Pancreas (tissue), 10 donors: ENCODE results near the gene TMEM143. TPM values are rescaled to one million over a fixed set of nuclear protein-coding genes. Genes with fewer than 3 reads are reported as not detected.
"Not testable (repeated sequence)": the region's sequence is repeated elsewhere in the genome, so short reads cannot be mapped to it uniquely, and the experiment has no call there.

ENCODE experiments used
- ATAC-seq, 4 donors: fragments of 200-7000 bp; cut with Tn5 transposase; one replicate each; pipeline versions ENCODE4 v1.8.0 to v1.9.1; 2020; ENCODE audit warnings: mild to moderate bottlenecking in 4 of 4, moderate library complexity in 4 of 4
- DNase-seq, 6 donors: peaks; one replicate each; pipeline ENCODE4 v3.0.0-alpha.2; 2020
- FAIRE-seq: peaks from 2 replicates; lab custom pipeline; 2012; peaks lifted over from hg19 to GRCh38; lab: Jason Lieb, UNC
- H3K27ac ChIP-seq, 4 donors: fragments of 200-600 bp; sonication (generic); 1 replicate in 3 of 4; 2 replicates in 1 of 4; pipeline versions ENCODE4 v1.5.0 to v1.8.0; 2020
- H3K27me3 ChIP-seq, 4 donors: fragments of 200-600 bp; one replicate each; pipeline ENCODE4 v1.8.0; 2021
- H3K36me3 ChIP-seq, 3 donors: fragments of 200-600 bp; sonication (generic) in 1 of 3; one replicate each; pipeline versions ENCODE4 v1.5.0 to v1.8.0; 2020 to 2021
- H3K4me1 ChIP-seq, 3 donors: fragments of 200-600 bp; one replicate each; pipeline ENCODE4 v1.8.0; 2021
- H3K4me3 ChIP-seq, 4 donors: fragments of 200-600 bp; sonication (generic) in 2 of 4; one replicate each; pipeline versions ENCODE4 v1.5.0 to v1.8.0; 2020 to 2021
- H3K9me3 ChIP-seq, 4 donors: fragments of 200-600 bp; one replicate each; pipeline ENCODE4 v1.8.0; 2021
- CTCF ChIP-seq, 4 donors: fragments of 200-600 bp; sonication (generic) in 3 of 4; IDR thresholded peaks; one replicate each; pipeline versions ENCODE4 v1.5.0 to v1.8.0; 2021; ENCODE audit warnings: antibody characterized with exemption in 4 of 4
- WGBS, 2 donors: extraction: QIAGEN DNeasy Blood & Tissue Kit; methylation state at CpG; one replicate each; pipeline ENCODE4 v1.1.7; 2013; 5-methylcytosine and 5-hydroxymethylcytosine counted together
- intact Hi-C, 3 donors: fragments of 100-400 bp; cut with DNase I; formaldehyde crosslinking; loops; one replicate each; pipeline versions ENCODE4 v1.11.1 to v1.14.2; 2022
- polyA plus RNA-seq, 2 donors: library from polyadenylated mRNA; stranded (reverse); fragments of 200-250 nt; gene quantifications; one replicate each; pipeline ENCODE4 v1.2.3, GENCODE V29; 2013
- total RNA-seq, 6 donors: library from RNA; stranded (reverse); fragmentation: NEBNext Ultra II Directional in 4 of 6; extraction: Animal tissue kit (Norgen Biotek cat#: 25700) in 4 of 6; gene quantifications; one replicate each; pipeline versions ENCODE4 v1.2.1 to v1.2.4, GENCODE V29; 2021 to 2023
- donor health status: healthy with polysubstance abuse.
- donor health status: DM: no; HTN: no; CAD: no; lungs with moderate emphysema.
- donor health status: DM: no; HTN: no; CAD: no.
- donor health status: control.
- donor health status: control.
- donor health status: Bipolar disorder and iron deficiency.
- donor health status: DM: yes; HTN: yes; CAD: no.
- donor health status: DM: no; HTN: no; CAD: no.
- donor health status: DM: no; HTN: no; CAD: no.
- donor health status: DM: yes; HTN: yes; CAD: no.

The TMEM143 gene
- total and polyA plus RNA-seq, 8 donors: 3.3 to 11.2 (median 5.1) TPM

- H3K4me1 ChIP-seq: no peaks in the 10 kb centered on the region
- WGBS, 2 donors: 41 to 55% methylated on average over 7 of the region's 7 CpGs
- no peaks in the 10 kb centered on the region for H3K27me3 ChIP-seq
- ATAC-seq: no peak
- H3K4me3 ChIP-seq: no peak overlapping the region
- intact Hi-C loops: no loop called here
- no peak for DNase-seq
- H3K36me3 ChIP-seq: no peaks in the 10 kb centered on the region
- no peaks in the 10 kb centered on the region for H3K9me3 ChIP-seq
- TF ChIP-seq CTCF (IDR thresholded peaks at IDR 0.05): no peak
- no peak for FAIRE-seq
- H3K27ac ChIP-seq: no peak overlapping the region
Measured at GRCh38 chr19:48310227-48310626, 53.5 kb downstream of the TMEM143 start.

- H3K4me3 ChIP-seq, H3K36me3 ChIP-seq, DNase-seq, H3K27me3 ChIP-seq, H3K9me3 ChIP-seq, ATAC-seq, FAIRE-seq, H3K4me1 ChIP-seq, intact Hi-C loops, H3K27ac ChIP-seq: not testable (repeated sequence)
- WGBS, 2 donors: 70 to 86% methylated on average over 4 to 5 of the region's 5 CpGs
Measured at GRCh38 chr19:48309731-48310130, 54.0 kb downstream of the TMEM143 start.

GRCh38 chr19:48308631-48309586, 54.8 kb downstream of the TMEM143 start:
- H3K36me3 ChIP-seq: no peaks in the 10 kb centered on the region
- no peak for TF ChIP-seq CTCF (IDR thresholded peaks at IDR 0.05)
- no peaks in the 10 kb centered on the region for H3K9me3 ChIP-seq
- WGBS, 2 donors: 72 to 75% methylated on average over 22 of the region's 22 CpGs
- no peak for FAIRE-seq
- H3K4me1 ChIP-seq: no peaks in the 10 kb centered on the region
- ATAC-seq: no peak
- no peaks in the 10 kb centered on the region for H3K27me3 ChIP-seq
- no peak overlapping the region for H3K4me3 ChIP-seq
- H3K27ac ChIP-seq: no peak overlapping the region
- peak in 1 of 6 donors; percentile 38 for DNase-seq
- intact Hi-C loops: no loop called here

GRCh38 chr19:48303866-48304265, 59.9 kb downstream of the TMEM143 start:
- Histone ChIP-seq H3K27ac (no peak overlapping the region), H3K4me3 (no peak overlapping the region), H3K27me3 (no peaks in the 10 kb centered on the region), H3K36me3 (no peaks in the 10 kb centered on the region), H3K9me3 (no peaks in the 10 kb centered on the region), H3K4me1 (no peaks in the 10 kb centered on the region)
- no peak for TF ChIP-seq CTCF (IDR thresholded peaks at IDR 0.05)
- DNase-seq (peak in 1 of 6 donors; percentile 50), FAIRE-seq (no peak), ATAC-seq (no peak)
- WGBS, 2 donors: 79 to 81% methylated on average over 17 to 19 of the region's 19 CpGs
- intact Hi-C loops: no loop called here

- no peak overlapping the region for H3K27ac ChIP-seq
- DNase-seq (no peak), ATAC-seq (no peak), FAIRE-seq (no peak)
- intact Hi-C loops: no loop called here
- 79 to 86% methylated on average over 12 to 13 of the region's 13 CpGs for WGBS, 2 donors
- H3K4me3 ChIP-seq: no peak overlapping the region
- no peaks in the 10 kb centered on the region for H3K4me1 ChIP-seq
- H3K9me3 ChIP-seq: no peaks in the 10 kb centered on the region
- TF ChIP-seq CTCF (IDR thresholded peaks at IDR 0.05): no peak
- H3K27me3 ChIP-seq: no peaks in the 10 kb centered on the region
- H3K36me3 ChIP-seq: no peaks in the 10 kb centered on the region
Measured at GRCh38 chr19:48303367-48303766, 60.4 kb downstream of the TMEM143 start.
